ENCODE results near the gene UNC5A. TPM values are rescaled to one million over a fixed set of nuclear protein-coding genes. Genes with fewer than 3 reads are reported as not detected.

Gene UNC5A
- total and polyA plus RNA-seq, 7 donors = 0.03 to 0.25 (median 0.10) TPM; not detected in 4

- WGBS, 3 donors = 48 to 59% (median 56%) methylated on average over 21 of the region's 21 CpGs
- intact Hi-C loops (cut with DNase I) = no loop called here
- TF ChIP-seq, protein P1, sequence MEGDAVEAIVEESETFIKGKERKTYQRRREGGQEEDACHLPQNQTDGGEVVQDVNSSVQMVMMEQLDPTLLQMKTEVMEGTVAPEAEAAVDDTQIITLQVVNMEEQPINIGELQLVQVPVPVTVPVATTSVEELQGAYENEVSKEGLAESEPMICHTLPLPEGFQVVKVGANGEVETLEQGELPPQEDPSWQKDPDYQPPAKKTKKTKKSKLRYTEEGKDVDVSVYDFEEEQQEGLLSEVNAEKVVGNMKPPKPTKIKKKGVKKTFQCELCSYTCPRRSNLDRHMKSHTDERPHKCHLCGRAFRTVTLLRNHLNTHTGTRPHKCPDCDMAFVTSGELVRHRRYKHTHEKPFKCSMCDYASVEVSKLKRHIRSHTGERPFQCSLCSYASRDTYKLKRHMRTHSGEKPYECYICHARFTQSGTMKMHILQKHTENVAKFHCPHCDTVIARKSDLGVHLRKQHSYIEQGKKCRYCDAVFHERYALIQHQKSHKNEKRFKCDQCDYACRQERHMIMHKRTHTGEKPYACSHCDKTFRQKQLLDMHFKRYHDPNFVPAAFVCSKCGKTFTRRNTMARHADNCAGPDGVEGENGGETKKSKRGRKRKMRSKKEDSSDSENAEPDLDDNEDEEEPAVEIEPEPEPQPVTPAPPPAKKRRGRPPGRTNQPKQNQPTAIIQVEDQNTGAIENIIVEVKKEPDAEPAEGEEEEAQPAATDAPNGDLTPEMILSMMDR (IDR thresholded peaks at IDR 0.05) = no peak
- no peak overlapping the region for H3K4me3 ChIP-seq
- H3K36me3 ChIP-seq (ENCODE audit: insufficient read depth in 1 of 2, low read depth in 1 of 2) = no peaks in the 10 kb centered on the region
- no peak overlapping the region for H3K27ac ChIP-seq
- no peaks in the 10 kb centered on the region for H3K4me1 ChIP-seq
- ATAC-seq (no peak), DNase-seq (no peak)
- no peaks in the 10 kb centered on the region for H3K9me3 ChIP-seq
- H3K27me3 ChIP-seq (ENCODE audit: insufficient read depth in 3 of 3, low read length in 2 of 3) = peaks cover 3 to 67% (median 31%) of the 10 kb centered on the region in 3 donors
These were observed 34.5 kb downstream of the UNC5A start for GRCh38 chr5:176844706-176845391.

DNA sequence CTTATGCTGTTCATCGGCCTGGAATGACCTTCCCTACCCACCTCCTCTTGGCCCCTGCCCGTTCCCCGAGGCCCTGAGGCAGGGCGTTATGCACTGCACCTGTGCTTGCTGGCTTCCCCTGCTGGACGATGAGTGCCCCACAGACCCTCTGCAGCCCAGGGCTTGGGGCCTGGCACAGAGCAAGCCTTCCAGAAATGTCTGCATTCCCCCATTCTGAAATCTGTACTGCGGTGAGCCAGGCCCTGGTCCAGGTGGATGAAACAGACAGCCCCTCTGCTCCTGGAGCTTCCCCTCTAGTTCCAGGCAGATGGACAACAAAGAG is 35.0 kb downstream of the UNC5A start:
- no peak for DNase-seq
- Histone ChIP-seq H3K27me3 (ENCODE audit: insufficient read depth in 3 of 3, low read length in 2 of 3) (peaks cover 3 to 70% (median 31%) of the 10 kb centered on the region in 3 donors), H3K27ac (no peak overlapping the region), H3K36me3 (ENCODE audit: insufficient read depth in 1 of 2, low read depth in 1 of 2) (no peaks in the 10 kb centered on the region), H3K4me1 (no peaks in the 10 kb centered on the region), H3K4me3 (no peak overlapping the region), H3K9me3 (no peaks in the 10 kb centered on the region)
- WGBS, 3 donors = 23 to 41% (median 37%) methylated on average over 6 of the region's 6 CpGs
- no peak for ATAC-seq
- TF ChIP-seq, protein P1 (IDR thresholded peaks at IDR 0.05) = no peak
- intact Hi-C loops (cut with DNase I) = no loop called here

DNA sequence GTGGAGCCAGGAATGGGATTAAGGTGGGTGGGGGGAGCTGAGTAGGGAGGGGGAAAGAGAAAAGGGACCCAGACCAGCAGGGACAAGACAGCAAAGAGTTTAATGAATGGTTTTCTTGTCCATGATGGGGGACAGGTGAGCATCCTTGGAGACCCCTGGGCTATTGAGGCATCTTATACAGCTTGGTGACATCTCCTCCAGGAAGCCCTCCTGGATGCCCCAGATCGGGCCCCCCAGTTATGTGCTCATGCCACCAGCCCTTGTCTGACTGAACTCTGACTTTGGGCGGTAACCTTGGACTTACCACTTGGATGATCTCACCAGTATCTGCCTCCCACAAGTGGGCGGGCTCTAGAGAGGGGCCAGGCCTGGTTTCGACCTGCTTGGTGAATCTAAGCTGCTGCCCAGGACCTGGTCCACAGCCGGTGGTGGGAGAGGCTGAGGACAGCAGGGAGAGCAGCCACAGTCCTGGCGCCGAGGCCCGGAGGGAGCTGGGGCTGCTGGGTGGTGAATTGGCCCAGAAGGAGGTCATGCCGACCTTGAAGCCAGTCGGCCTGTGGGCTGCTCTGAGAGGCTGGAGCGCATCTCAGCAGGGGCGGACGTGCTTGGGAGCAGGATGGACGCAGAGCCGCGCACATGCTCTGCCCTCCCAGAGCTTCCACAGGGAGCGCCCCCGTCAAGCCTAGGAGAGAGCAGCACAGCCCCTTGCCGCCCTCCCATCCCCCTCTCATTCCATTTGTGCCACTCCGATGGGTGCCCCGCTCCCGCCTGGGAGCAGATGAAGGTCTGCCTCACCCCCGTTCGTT is 36.2 kb downstream of the UNC5A start:
- Histone ChIP-seq H3K4me3 (no peak overlapping the region), H3K36me3 (ENCODE audit: insufficient read depth in 1 of 2, low read depth in 1 of 2) (no peaks in the 10 kb centered on the region), H3K27ac (no peak overlapping the region), H3K4me1 (no peaks in the 10 kb centered on the region), H3K9me3 (no peaks in the 10 kb centered on the region), H3K27me3 (ENCODE audit: insufficient read depth in 3 of 3, low read length in 2 of 3) (peaks cover 3 to 80% (median 34%) of the 10 kb centered on the region in 3 donors)
- no peak for DNase-seq
- ATAC-seq = no peak
- intact Hi-C loops (cut with DNase I) = no loop called here
- TF ChIP-seq, protein P1 (IDR thresholded peaks at IDR 0.05) = no peak
- WGBS, 3 donors = 28 to 43% (median 35%) methylated on average over 19 to 24 of the region's 24 CpGs

GRCh38 chr5:176847148-176847547 is 36.8 kb downstream of the UNC5A start:
- no peak for DNase-seq
- TF ChIP-seq, protein P1 (IDR thresholded peaks at IDR 0.05) = no peak
- H3K36me3 ChIP-seq (ENCODE audit: insufficient read depth in 1 of 2, low read depth in 1 of 2) = no peaks in the 10 kb centered on the region
- ATAC-seq = no peak
- no peak overlapping the region for H3K4me3 ChIP-seq
- H3K27ac ChIP-seq = no peak overlapping the region
- no peaks in the 10 kb centered on the region for H3K9me3 ChIP-seq
- 28 to 45% (median 37%) methylated on average over 18 of the region's 18 CpGs for WGBS, 3 donors
- no peaks in the 10 kb centered on the region for H3K4me1 ChIP-seq
- peaks cover 3 to 81% (median 37%) of the 10 kb centered on the region in 3 donors for H3K27me3 ChIP-seq (ENCODE audit: insufficient read depth in 3 of 3, low read length in 2 of 3)
- intact Hi-C loops (cut with DNase I) = no loop called here
